KMS-11 (cell line): ENCODE measurements around the gene ZNF408.

Experiments
- H2AFZ ChIP-seq: fragments of 200-600 bp; sonication (generic); 2 replicates; pipeline ENCODE4 v1.6.1; 2016; ENCODE audit warnings: antibody characterized with exemption, mixed run types, low read depth
- H3K27ac ChIP-seq: fragments of 200-600 bp; sonication (generic); 2 replicates; pipeline ENCODE4 v1.6.1; 2016; ENCODE audit warnings: mild to moderate bottlenecking, mixed run types
- H3K27me3 ChIP-seq: fragments of 200-600 bp; sonication (generic); 2 replicates; pipeline ENCODE4 v1.6.1; 2017; ENCODE audit warnings: mild to moderate bottlenecking, low read depth, mixed run types, moderate library complexity; ENCODE audit not compliant: insufficient read depth
- H3K36me3 ChIP-seq: fragments of 200-600 bp; sonication (generic); 2 replicates; pipeline ENCODE4 v1.6.1; 2017; ENCODE audit warnings: mild to moderate bottlenecking, mixed run types; ENCODE audit not compliant: insufficient read depth
- H3K4me1 ChIP-seq: fragments of 200-600 bp; sonication (generic); 2 replicates; pipeline ENCODE4 v1.6.1; 2016; ENCODE audit warnings: mild to moderate bottlenecking, low read depth, mixed run types; ENCODE audit not compliant: poor library complexity, severe bottlenecking
- H3K4me2 ChIP-seq: fragments of 200-600 bp; sonication (generic); 2 replicates; pipeline ENCODE4 v1.7.0; 2016; ENCODE audit warnings: mild to moderate bottlenecking, mixed run types
- H3K4me3 ChIP-seq: fragments of 200-600 bp; sonication (generic); IDR thresholded peaks from 2 replicates; pipeline ENCODE4 v1.6.1; 2017; ENCODE audit warnings: low read depth, low read length, mixed read lengths; ENCODE audit not compliant: insufficient read depth
- H3K79me2 ChIP-seq: fragments of 200-600 bp; sonication (generic); 2 replicates; pipeline ENCODE4 v1.6.1; 2016; ENCODE audit warnings: low read depth, mixed run types; ENCODE audit not compliant: insufficient read depth
- H3K9ac ChIP-seq: fragments of 200-600 bp; sonication (generic); 2 replicates; pipeline ENCODE4 v1.6.1; 2016; ENCODE audit warnings: mild to moderate bottlenecking, mixed run types
- H4K20me1 ChIP-seq: fragments of 200-600 bp; sonication (generic); 2 replicates; pipeline ENCODE4 v1.6.1; 2016; ENCODE audit warnings: mild to moderate bottlenecking, mixed run types; ENCODE audit not compliant: insufficient read depth
- TF ChIP-seq, protein P1 (sequence below): fragments of 200-600 bp; sonication (generic); conservative IDR thresholded peaks from 2 replicates; pipeline ENCODE4 v1.6.1; 2017; ENCODE audit warnings: low read depth, mild to moderate bottlenecking, antibody characterized with exemption, low read length, moderate library complexity, mixed read lengths

Gene ZNF408

DNA sequence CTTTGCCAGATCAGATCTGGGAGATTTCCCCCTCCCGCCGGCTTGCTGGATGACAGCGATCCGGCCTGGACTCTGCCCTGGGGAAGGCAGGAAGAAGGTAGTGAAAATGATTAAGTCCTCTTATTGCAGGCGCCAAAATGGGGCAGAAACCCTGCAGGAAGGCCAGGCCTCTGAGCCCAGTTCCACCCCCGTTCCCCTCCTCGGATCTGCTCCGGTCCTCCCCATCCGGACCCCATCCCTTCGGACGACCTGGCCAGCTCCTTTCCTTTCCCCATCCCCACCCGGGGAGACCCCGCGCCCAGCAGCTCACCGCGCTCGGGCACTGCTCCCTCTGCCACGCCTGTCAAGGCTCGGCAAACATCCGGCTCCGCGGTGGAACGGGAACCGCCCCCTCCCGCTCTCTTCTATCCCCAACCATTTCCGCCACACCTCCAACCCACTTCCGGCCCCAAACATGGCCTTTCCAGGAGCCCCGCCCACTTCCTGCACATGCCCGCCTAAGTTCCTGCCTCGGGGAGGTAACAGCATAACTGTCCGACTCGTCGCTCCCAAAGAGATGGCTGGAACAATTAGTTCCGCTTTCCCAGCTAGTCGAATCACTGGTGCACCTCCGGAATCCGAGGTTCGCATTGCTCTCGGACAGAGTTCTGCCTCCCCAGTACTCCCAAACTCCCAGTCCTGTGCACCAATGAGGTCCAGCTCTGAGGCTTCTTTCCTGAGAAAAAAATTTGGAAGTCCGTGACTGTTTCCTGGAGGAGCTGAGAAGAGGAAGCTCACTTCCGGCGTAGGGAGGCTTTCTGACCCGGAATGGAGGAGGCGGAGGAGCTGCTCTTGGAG, at the start of gene ZNF408, which contains the start of gene ARHGAP1:
Gene ZNF408, plus strand, starts transcription at position 791 of the 837 bp plus-strand sequence. Its CDS starts 17 bp downstream, at position 808.
Gene ARHGAP1, minus strand, starts transcription at position 379 of the 837 bp plus-strand sequence. CDS start 4,512 bp downstream, outside the sequence.
- Histone ChIP-seq H3K4me3 (no peak within 1 kb of the TSS), H3K4me2 (peak within 1 kb of the TSS; percentile 98), H3K79me2 (peaks cover 45% of the 10 kb centered on the region), H3K27me3 (no peaks in the 10 kb centered on the region), H3K36me3 (no peaks in the 10 kb centered on the region), H3K4me1 (peaks cover 31% of the 10 kb centered on the region), H4K20me1 (no peaks in the 10 kb centered on the region), H2AFZ (peak within 1 kb of the TSS; percentile 76), H3K9ac (peak within 1 kb of the TSS; percentile 75), H3K27ac (peak within 1 kb of the TSS; percentile 52)
- TF ChIP-seq, protein P1, sequence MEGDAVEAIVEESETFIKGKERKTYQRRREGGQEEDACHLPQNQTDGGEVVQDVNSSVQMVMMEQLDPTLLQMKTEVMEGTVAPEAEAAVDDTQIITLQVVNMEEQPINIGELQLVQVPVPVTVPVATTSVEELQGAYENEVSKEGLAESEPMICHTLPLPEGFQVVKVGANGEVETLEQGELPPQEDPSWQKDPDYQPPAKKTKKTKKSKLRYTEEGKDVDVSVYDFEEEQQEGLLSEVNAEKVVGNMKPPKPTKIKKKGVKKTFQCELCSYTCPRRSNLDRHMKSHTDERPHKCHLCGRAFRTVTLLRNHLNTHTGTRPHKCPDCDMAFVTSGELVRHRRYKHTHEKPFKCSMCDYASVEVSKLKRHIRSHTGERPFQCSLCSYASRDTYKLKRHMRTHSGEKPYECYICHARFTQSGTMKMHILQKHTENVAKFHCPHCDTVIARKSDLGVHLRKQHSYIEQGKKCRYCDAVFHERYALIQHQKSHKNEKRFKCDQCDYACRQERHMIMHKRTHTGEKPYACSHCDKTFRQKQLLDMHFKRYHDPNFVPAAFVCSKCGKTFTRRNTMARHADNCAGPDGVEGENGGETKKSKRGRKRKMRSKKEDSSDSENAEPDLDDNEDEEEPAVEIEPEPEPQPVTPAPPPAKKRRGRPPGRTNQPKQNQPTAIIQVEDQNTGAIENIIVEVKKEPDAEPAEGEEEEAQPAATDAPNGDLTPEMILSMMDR: no peak

DNA sequence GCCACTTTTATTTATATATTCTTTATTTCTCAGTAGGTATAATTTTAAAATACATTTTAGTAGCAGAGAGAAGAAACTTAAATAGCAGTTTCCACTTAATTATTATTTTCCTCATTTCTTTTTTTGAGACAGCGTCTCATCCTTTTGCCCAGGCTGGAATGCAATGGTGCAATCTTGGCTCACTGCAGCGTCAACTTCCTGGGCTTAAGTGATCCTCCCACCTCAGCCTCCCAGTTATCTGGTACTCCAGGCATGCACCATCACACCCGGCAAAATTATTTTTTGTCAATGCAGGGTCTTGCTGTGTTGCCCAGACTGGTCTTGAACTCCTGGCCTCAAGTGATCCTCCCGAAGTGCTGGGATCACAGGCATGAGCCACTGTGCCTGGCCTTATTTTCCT, 45.2 kb upstream of the ZNF408 start:
- no peaks in the 10 kb centered on the region for H3K79me2 ChIP-seq
- no peaks in the 10 kb centered on the region for H3K27me3 ChIP-seq
- TF ChIP-seq, protein P1: no peak
- no peak overlapping the region for H3K9ac ChIP-seq
- no peaks in the 10 kb centered on the region for H4K20me1 ChIP-seq
- no peaks in the 10 kb centered on the region; the same call in 1 of the 2 replicates for H3K36me3 ChIP-seq
- no peak overlapping the region for H2AFZ ChIP-seq
- no peak overlapping the region for H3K27ac ChIP-seq
- no peak overlapping the region for H3K4me2 ChIP-seq
- H3K4me3 ChIP-seq: no peak overlapping the region
- peaks cover 30% of the 10 kb centered on the region for H3K4me1 ChIP-seq

GRCh38 chr11:46657186-46657585, 43.6 kb upstream of the ZNF408 start:
- Histone ChIP-seq H3K4me2 (no peak overlapping the region), H3K79me2 (no peaks in the 10 kb centered on the region), H3K27me3 (no peaks in the 10 kb centered on the region), H3K27ac (no peak overlapping the region), H3K4me3 (no peak overlapping the region), H2AFZ (no peak overlapping the region), H3K4me1 (peaks cover 44% of the 10 kb centered on the region), H4K20me1 (no peaks in the 10 kb centered on the region), H3K9ac (no peak overlapping the region), H3K36me3 (no peaks in the 10 kb centered on the region; the same call in 1 of the 2 replicates)
- TF ChIP-seq, protein P1: no peak

- Histone ChIP-seq H3K4me3 (no peak overlapping the region), H3K4me1 (peaks cover 52% of the 10 kb centered on the region), H3K9ac (no peak overlapping the region), H3K79me2 (no peaks in the 10 kb centered on the region), H2AFZ (no peak overlapping the region), H3K36me3 (no peaks in the 10 kb centered on the region; the same call in 1 of the 2 replicates), H3K27ac (no peak overlapping the region), H3K4me2 (no peak overlapping the region), H4K20me1 (no peaks in the 10 kb centered on the region), H3K27me3 (no peaks in the 10 kb centered on the region)
- TF ChIP-seq, protein P1: no peak
Observed at GRCh38 chr11:46658259-46658658, 42.6 kb upstream of the ZNF408 start.
